NT2/D1 (cell line): ENCODE results near the gene CSRP1.

Experiments used
- SUZ12 ChIP-seq: IDR thresholded peaks from 2 replicates; pipeline ENCODE4 v1.6.1; 2011; ENCODE audit not compliant: insufficient read length, insufficient read depth; ENCODE audit errors: extremely low read depth
- YY1 ChIP-seq: IDR thresholded peaks from 2 replicates; pipeline ENCODE4 v1.6.1; 2011; ENCODE audit not compliant: insufficient read length, insufficient read depth
- ZNF274 ChIP-seq: IDR thresholded peaks from 2 replicates; pipeline ENCODE4 v1.6.1; 2011; ENCODE audit warnings: mild to moderate bottlenecking, low read depth, low read length

DNA sequence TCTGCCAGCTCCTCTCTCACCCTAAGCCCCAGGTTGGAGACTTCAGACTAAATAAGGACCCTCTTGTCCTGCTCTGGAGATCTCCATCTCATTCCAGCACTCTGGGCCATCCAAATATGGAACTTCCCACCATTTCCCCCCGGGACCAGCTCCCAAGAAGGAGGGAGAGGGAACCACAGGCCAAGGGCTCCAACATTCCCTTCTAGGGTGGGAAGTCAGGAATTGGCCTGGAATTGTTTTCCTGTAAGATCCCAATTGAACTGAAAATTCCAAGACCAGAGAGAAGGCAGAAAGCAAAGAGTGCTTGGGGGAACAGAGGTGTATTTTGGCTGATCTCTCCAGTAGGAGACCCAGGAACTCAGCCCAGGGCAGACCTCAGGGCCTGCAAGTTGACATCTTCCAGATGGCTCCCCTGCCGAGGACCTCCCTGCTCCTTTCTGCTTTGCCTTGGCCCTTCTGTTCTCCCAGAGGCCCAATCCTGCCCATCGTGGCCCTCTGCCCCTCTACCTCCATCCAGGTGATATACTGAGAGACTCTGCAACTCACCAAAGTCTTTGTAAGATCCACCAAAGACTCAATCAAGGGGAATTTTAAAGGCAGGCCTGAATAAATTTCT, 14.9 kb downstream of the CSRP1 start:
- TF ChIP-seq YY1, result no peak
- no peak for TF ChIP-seq ZNF274
- no peak for TF ChIP-seq SUZ12
